OCI-LY7 (cell line): Measurements from ENCODE around the gene UBFD1. TPM values are rescaled to one million over a fixed set of nuclear protein-coding genes. Genes with fewer than 3 reads are reported as not detected.

Source experiments
- BruUV-seq: library from RNA; stranded (reverse); fragments of 400-500 nt; replicated peaks from 2 replicates; lab custom pipeline; 2021; lab: Mats Ljungman, UMichigan
- CTCF ChIA-PET: fragments of 300-600 bp; sonication (Branson Sonifier 250); formaldehyde crosslinking; loops from one replicate; lab custom pipeline; 2022; ENCODE audit warnings: antibody characterized with exemption; ENCODE audit not compliant: unreplicated experiment; lab: Charles Lee
- POLR2A ChIA-PET: fragments of 300-600 bp; sonication (Branson Sonifier 250); formaldehyde crosslinking; loops from one replicate; lab custom pipeline; 2022; ENCODE audit warnings: antibody characterized with exemption; lab: Charles Lee
- DNase-seq: peaks from one replicate; pipeline ENCODE4 v3.0.0-alpha.2; 2015; ENCODE audit warnings: low spot score
- H2AFZ ChIP-seq: fragments of 200-600 bp; sonication (generic), shearing (Covaris generic); 2 replicates; pipeline ENCODE4 v1.6.1; 2014; ENCODE audit warnings: mild to moderate bottlenecking, antibody characterized with exemption, low read length, moderate library complexity
- H3K27ac ChIP-seq: fragments of 200-600 bp; sonication (generic); 2 replicates; pipeline ENCODE4 v1.5.1; 2014; ENCODE audit warnings: mixed run types, low read depth, mild to moderate bottlenecking, moderate library complexity, low read length, inconsistent platforms; ENCODE audit not compliant: poor library complexity, severe bottlenecking
- H3K36me3 ChIP-seq: fragments of 200-600 bp; sonication (generic); 2 replicates; pipeline ENCODE4 v1.6.1; 2014; ENCODE audit warnings: mild to moderate bottlenecking, antibody characterized with exemption, low read length, moderate library complexity, mixed read lengths; ENCODE audit not compliant: insufficient read depth
- H3K4me1 ChIP-seq: fragments of 200-600 bp; sonication (generic); 2 replicates; pipeline ENCODE4 v1.5.1; 2014; ENCODE audit warnings: mild to moderate bottlenecking, low read length; ENCODE audit not compliant: insufficient read depth, poor library complexity, severe bottlenecking
- H3K4me2 ChIP-seq: fragments of 200-600 bp; sonication (generic); 2 replicates; pipeline ENCODE4 v1.6.1; 2014; ENCODE audit warnings: mild to moderate bottlenecking, low read length
- H3K4me3 ChIP-seq: fragments of 200-600 bp; sonication (generic); 2 replicates; pipeline ENCODE4 v1.5.1; 2014; ENCODE audit warnings: mild to moderate bottlenecking, low read depth, low read length; ENCODE audit not compliant: poor library complexity, severe bottlenecking
- H3K79me2 ChIP-seq: fragments of 200-600 bp; sonication (generic); 2 replicates; pipeline ENCODE4 v1.6.1; 2016; ENCODE audit warnings: low read depth, mild to moderate bottlenecking, low read length, moderate library complexity, mixed read lengths; ENCODE audit not compliant: insufficient read depth
- H3K9me2 ChIP-seq: fragments of 200-600 bp; sonication (generic); 2 replicates; pipeline ENCODE4 v1.6.1; 2016; ENCODE audit warnings: mild to moderate bottlenecking, low read length, mixed read lengths; ENCODE audit not compliant: insufficient read depth
- H3K9me3 ChIP-seq: fragments of 200-600 bp; sonication (generic); 2 replicates; pipeline ENCODE4 v1.6.1; 2014; ENCODE audit warnings: mild to moderate bottlenecking, mixed run types, low read length, mixed read lengths
- H4K20me1 ChIP-seq: fragments of 200-600 bp; sonication (generic); 2 replicates; pipeline ENCODE4 v1.6.1; 2014; ENCODE audit warnings: mild to moderate bottlenecking, antibody characterized with exemption, low read length, moderate library complexity, mixed read lengths; ENCODE audit not compliant: insufficient read depth
- EZH2phosphoT487 ChIP-seq: fragments of 200-600 bp; sonication (generic); IDR thresholded peaks from 2 replicates; pipeline ENCODE4 v1.6.1; 2018; ENCODE audit warnings: low read depth, borderline replicate concordance, mild to moderate bottlenecking, mixed run types, antibody characterized with exemption, low read length, moderate library complexity, mixed read lengths
- intact Hi-C: fragments of 100-400 bp; cut with micrococcal nuclease; formaldehyde crosslinking; loops from one replicate; pipeline ENCODE4 v1.10.0; 2022; ENCODE audit not compliant: unreplicated experiment
- total RNA-seq, 2 experiments: library from RNA; depleted of rRNA in 1 of 2; stranded (reverse); fragments of >200 nt in 1 of 2; shearing (Covaris generic) in 1 of 2; gene quantifications; 2 replicates each; pipeline ENCODE4 v1.2.3, GENCODE V29; 2014 to 2022
- TF ChIP-seq, protein P1 (sequence below): fragments of 200-600 bp; sonication (generic); conservative IDR thresholded peaks from 2 replicates; pipeline ENCODE4 v1.5.1; 2014; ENCODE audit warnings: mild to moderate bottlenecking, antibody characterized with exemption, low read length, moderate library complexity, mixed read lengths

Gene UBFD1
- total RNA-seq, 2 experiments from 2014 or later: 42.4 to 67.1 TPM

DNA sequence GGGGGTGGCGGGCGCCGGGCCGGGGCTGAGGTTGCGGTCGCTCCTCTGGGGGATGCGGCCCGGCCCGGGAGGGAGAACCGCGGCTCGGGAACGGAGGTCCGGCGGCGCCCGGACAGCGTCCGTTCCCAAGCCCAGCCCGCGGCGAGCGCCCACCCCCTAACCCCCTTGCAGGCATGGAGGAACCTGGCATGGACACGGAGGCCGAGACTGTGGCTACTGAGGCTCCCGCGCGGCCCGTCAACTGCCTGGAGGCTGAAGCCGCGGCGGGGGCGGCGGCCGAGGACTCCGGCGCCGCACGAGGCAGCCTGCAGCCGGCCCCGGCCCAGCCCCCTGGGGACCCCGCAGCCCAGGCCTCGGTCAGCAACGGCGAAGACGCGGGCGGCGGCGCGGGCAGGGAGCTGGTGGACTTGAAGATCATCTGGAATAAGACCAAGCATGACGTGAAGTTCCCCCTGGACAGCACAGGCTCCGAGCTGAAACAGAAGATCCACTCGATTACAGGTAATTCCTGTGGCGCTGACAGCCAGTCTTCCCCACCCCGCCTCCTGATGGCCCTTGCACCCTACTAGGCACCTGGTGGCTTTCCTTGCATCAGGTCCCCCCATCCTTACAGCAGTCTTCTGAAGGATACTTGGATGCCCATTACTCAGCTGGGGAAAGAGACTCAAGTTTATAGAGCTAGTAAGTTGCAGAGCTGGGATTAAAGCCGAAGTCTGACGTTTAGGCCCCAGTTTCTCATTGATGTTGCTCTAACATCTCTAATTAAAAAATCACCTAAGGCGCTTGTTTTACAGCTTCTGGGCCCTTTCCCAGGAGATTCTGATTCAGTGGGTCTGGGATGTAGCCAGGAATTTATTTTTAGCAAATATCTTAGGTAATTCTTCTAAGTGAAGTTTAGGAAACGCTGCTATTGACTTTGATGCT lies 514 bp downstream of the UBFD1 start:
- Histone ChIP-seq H3K9me2 (no peaks in the 10 kb centered on the region), H3K4me2 (peak overlapping the region; percentile 98), H4K20me1 (no peaks in the 10 kb centered on the region; the same call in 1 of the 2 replicates), H3K4me3 (peak overlapping the region; percentile 98), H3K36me3 (peaks cover 58% of the 10 kb centered on the region), H3K79me2 (peaks cover 69% of the 10 kb centered on the region), H3K9me3 (no peaks in the 10 kb centered on the region), H3K27ac (peak overlapping the region; percentile 35), H2AFZ (peak overlapping the region; percentile 57; the same call in 1 of the 2 replicates), H3K4me1 (peaks cover 41% of the 10 kb centered on the region)
- POLR2A ChIA-PET: interaction anchor here (0.6 to 1.3 kb wide), 5 partner anchors 30 to 107 kb away, joined by 3 to 7 read pairs (median 4); no protein-coding TSS in a partner anchor
- TF ChIP-seq EZH2phosphoT487: no peak
- TF ChIP-seq, protein P1, sequence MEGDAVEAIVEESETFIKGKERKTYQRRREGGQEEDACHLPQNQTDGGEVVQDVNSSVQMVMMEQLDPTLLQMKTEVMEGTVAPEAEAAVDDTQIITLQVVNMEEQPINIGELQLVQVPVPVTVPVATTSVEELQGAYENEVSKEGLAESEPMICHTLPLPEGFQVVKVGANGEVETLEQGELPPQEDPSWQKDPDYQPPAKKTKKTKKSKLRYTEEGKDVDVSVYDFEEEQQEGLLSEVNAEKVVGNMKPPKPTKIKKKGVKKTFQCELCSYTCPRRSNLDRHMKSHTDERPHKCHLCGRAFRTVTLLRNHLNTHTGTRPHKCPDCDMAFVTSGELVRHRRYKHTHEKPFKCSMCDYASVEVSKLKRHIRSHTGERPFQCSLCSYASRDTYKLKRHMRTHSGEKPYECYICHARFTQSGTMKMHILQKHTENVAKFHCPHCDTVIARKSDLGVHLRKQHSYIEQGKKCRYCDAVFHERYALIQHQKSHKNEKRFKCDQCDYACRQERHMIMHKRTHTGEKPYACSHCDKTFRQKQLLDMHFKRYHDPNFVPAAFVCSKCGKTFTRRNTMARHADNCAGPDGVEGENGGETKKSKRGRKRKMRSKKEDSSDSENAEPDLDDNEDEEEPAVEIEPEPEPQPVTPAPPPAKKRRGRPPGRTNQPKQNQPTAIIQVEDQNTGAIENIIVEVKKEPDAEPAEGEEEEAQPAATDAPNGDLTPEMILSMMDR: no peak
- BruUV-seq: no TSS peak
- intact Hi-C loops: loop anchor here (1.0 to 2.0 kb wide), 5 partner anchors 38 to 120 kb away; partner anchors contain the start of genes DCTN5, NDUFAB1, PALB2 and PLK1
- CTCF ChIA-PET: interaction anchor here (2.3 kb wide), 1 partner anchor 39 kb away, joined by 7 read pairs; no protein-coding TSS in a partner anchor
- DNase-seq: peak; percentile 9

DNA sequence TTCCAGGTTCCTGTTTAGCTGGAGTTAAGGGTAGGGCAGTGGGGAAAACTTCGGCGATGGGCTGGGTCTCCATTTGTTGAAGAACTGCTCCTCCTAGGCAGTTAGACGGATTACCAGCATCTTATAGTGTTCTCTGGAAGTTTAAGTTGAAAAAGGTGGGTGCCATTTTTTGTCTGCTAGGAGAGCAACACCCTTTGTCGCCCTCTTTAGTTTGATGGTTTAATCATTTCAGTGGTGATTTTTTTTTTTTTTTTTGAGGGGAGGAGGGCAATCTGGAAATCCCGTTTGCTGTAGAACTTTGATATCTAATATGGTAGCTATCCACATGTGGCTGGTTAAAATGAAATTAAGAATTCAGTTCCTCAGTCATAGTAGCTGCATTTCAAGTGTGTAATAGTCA lies 4.1 kb downstream of the UBFD1 start:
- BruUV-seq: no TSS peak
- ChIA-PET CTCF (no interaction called here), POLR2A (interaction anchor here (0.6 kb wide), 1 partner anchor 134 kb away, joined by 3 read pairs; no protein-coding TSS in a partner anchor)
- Histone ChIP-seq H3K9me2 (no peaks in the 10 kb centered on the region), H3K9me3 (no peaks in the 10 kb centered on the region), H3K36me3 (peaks cover 74% of the 10 kb centered on the region), H3K79me2 (peaks cover 35% of the 10 kb centered on the region), H3K4me2 (no peak overlapping the region), H2AFZ (no peak overlapping the region), H3K4me3 (no peak overlapping the region), H3K4me1 (peaks cover 15% of the 10 kb centered on the region), H3K27ac (no peak overlapping the region), H4K20me1 (no peaks in the 10 kb centered on the region; the same call in 1 of the 2 replicates)
- intact Hi-C loops: no loop called here
- TF ChIP-seq EZH2phosphoT487: no peak
- TF ChIP-seq, protein P1: peak; percentile 56
- DNase-seq: no peak
